B cell (primary cell): ENCODE data around the gene NACA. TPM values are rescaled to one million over a fixed set of nuclear protein-coding genes. Genes with fewer than 3 reads are reported as not detected.
A peak's percentile ranks its signal among the peaks of the same experiment; 100 is the strongest.

Experiments used
- ATAC-seq: fragments of 200-7000 bp; cut with Tn5 transposase; one replicate; pipeline ENCODE4 v1.10.0; 2021; ENCODE audit warnings: low read depth, mild to moderate bottlenecking, moderate number of reproducible peaks, moderate library complexity
- CTCF ChIA-PET: fragments of 350-600 bp; sonication (Branson Sonifier 250); formaldehyde crosslinking; loops from one replicate; lab custom pipeline; 2021; ENCODE audit warnings: antibody characterized with exemption, inconsistent platforms; lab: Charles Lee
- POLR2A ChIA-PET: fragments of 350-600 bp; sonication (Branson Sonifier 250); formaldehyde crosslinking; loops from one replicate; lab custom pipeline; 2021; ENCODE audit warnings: antibody characterized with exemption; lab: Charles Lee
- DNase-seq: peaks from one replicate; pipeline ENCODE4 v3.0.0; 2013
- H2AFZ ChIP-seq: 2 replicates; pipeline ENCODE4 v1.6.1; 2012; ENCODE audit warnings: mild to moderate bottlenecking, low read depth, low read length; ENCODE audit not compliant: insufficient read depth, poor library complexity, severe bottlenecking
- H3K27ac ChIP-seq, 2 donors: 1 replicate in 1 of 2; 2 replicates in 1 of 2; pipeline ENCODE4 v1.5.1; 2012 to 2013; ENCODE audit warnings: low read length in 2 of 2, mild to moderate bottlenecking in 2 of 2, moderate library complexity in 1 of 2
- H3K27me3 ChIP-seq, 4 experiments: fragments of 200-600 bp in 1 of 4; sonication (generic) in 1 of 4; replicated peaks in 1 of 4; 1 replicate in 2 of 4; 2 replicates in 2 of 4; pipeline versions ENCODE4 v1.6.1 to v1.7.0; 2013 to 2016; ENCODE audit warnings: low read length in 3 of 4, mild to moderate bottlenecking in 2 of 4, mixed read lengths in 1 of 4, moderate library complexity in 1 of 4; ENCODE audit not compliant: insufficient read depth in 4 of 4, control insufficient read depth in 3 of 4; ENCODE audit errors: control extremely low read depth in 1 of 4
- H3K36me3 ChIP-seq, 2 experiments: replicated peaks in 1 of 2; 1 replicate in 1 of 2; 2 replicates in 1 of 2; pipeline versions ENCODE4 v1.6.1 to v1.7.1; 2013; ENCODE audit warnings: low read length in 1 of 2; ENCODE audit not compliant: insufficient read depth in 2 of 2, control insufficient read depth in 1 of 2; ENCODE audit errors: control extremely low read depth in 1 of 2, extremely low read depth in 1 of 2
- H3K4me1 ChIP-seq, 2 donors: fragments of 200-600 bp in 1 of 2; sonication (generic) in 1 of 2; 1 replicate in 1 of 2; 2 replicates in 1 of 2; pipeline versions ENCODE4 v1.5.1 to v1.6.1; 2013 to 2017; ENCODE audit warnings: low read length in 2 of 2; ENCODE audit not compliant: control insufficient read depth in 2 of 2, insufficient read depth in 2 of 2
- H3K4me2 ChIP-seq: replicated peaks from 2 replicates; pipeline ENCODE3; 2012; ENCODE audit warnings: mild to moderate bottlenecking, low read depth, low read length; ENCODE audit not compliant: poor library complexity, severe bottlenecking
- H3K4me3 ChIP-seq, 5 experiments: fragments of 200-600 bp in 1 of 5; sonication (generic) in 1 of 5; 1 replicate in 3 of 5; 2 replicates in 2 of 5; pipeline versions ENCODE4 v1.5.1 to v1.7.0; 2011 to 2016; ENCODE audit warnings: low read length in 4 of 5, mild to moderate bottlenecking in 4 of 5, low read depth in 2 of 5, control low read depth in 1 of 5, moderate library complexity in 1 of 5; ENCODE audit not compliant: insufficient read depth in 1 of 5; ENCODE audit errors: control extremely low read depth in 1 of 5, extremely low read depth in 1 of 5
- H3K79me2 ChIP-seq: fragments of 200-600 bp; sonication (generic); one replicate; pipeline ENCODE4 v1.6.0; 2016; ENCODE audit warnings: low read length; ENCODE audit not compliant: control insufficient read depth, insufficient read depth
- H3K9ac ChIP-seq: fragments of 200-600 bp; sonication (generic); 2 replicates; pipeline ENCODE4 v1.6.1; 2017; ENCODE audit warnings: mild to moderate bottlenecking, low read length, moderate library complexity
- H3K9me3 ChIP-seq, 3 donors: one replicate each; pipeline versions ENCODE4 v1.6.1 to v1.7.1; 2013; ENCODE audit warnings: low read length in 2 of 3; ENCODE audit not compliant: control insufficient read depth in 2 of 3, insufficient read depth in 1 of 3; ENCODE audit errors: control extremely low read depth in 1 of 3
- H4K20me1 ChIP-seq: 2 replicates; pipeline ENCODE4 v1.6.0; 2012; ENCODE audit warnings: mild to moderate bottlenecking, low read length; ENCODE audit not compliant: insufficient read depth, control insufficient read depth, poor library complexity, severe bottlenecking
- H3K27ac Mint-ChIP-seq: one replicate; pipeline ENCODE4 v1.8.0; 2021; ENCODE audit warnings: mixed read lengths
- H3K27me3 Mint-ChIP-seq: one replicate; pipeline ENCODE4 v1.8.0; 2021; ENCODE audit warnings: mixed read lengths
- H3K4me1 Mint-ChIP-seq: one replicate; pipeline ENCODE4 v1.8.0; 2021; ENCODE audit warnings: mixed read lengths
- H3K4me3 Mint-ChIP-seq: one replicate; pipeline ENCODE4 v1.8.0; 2021; ENCODE audit warnings: mixed read lengths
- H3K9me3 Mint-ChIP-seq: one replicate; pipeline ENCODE4 v1.8.0; 2022; ENCODE audit warnings: mixed read lengths; ENCODE audit not compliant: insufficient read depth
- CTCF ChIP-seq: fragments of 200-600 bp; IDR thresholded peaks from one replicate; pipeline ENCODE4 v1.8.0; 2022; ENCODE audit warnings: antibody characterized with exemption, mild to moderate bottlenecking
- EZH2 ChIP-seq: IDR thresholded peaks from 2 replicates; pipeline ENCODE4 v1.6.1; 2012; ENCODE audit warnings: borderline replicate concordance, low read depth, mild to moderate bottlenecking, moderate library complexity, low read length; ENCODE audit not compliant: insufficient read depth, poor library complexity, severe bottlenecking
- WGBS: methylation state at CpG from one replicate; pipeline ENCODE4 v1.1.5; 2013; ENCODE audit warnings: missing lambda C conversion rate; ENCODE audit not compliant: insufficient coverage; 5-methylcytosine and 5-hydroxymethylcytosine counted together
- intact Hi-C: fragments of 100-400 bp; cut with micrococcal nuclease; formaldehyde crosslinking; loops from one replicate; pipeline ENCODE4 v1.10.0; 2022
- polyA plus RNA-seq: library from polyadenylated mRNA; depleted of rRNA; stranded (reverse); fragments of >200 nt; gene quantifications from 2 replicates; pipeline ENCODE4 v1.2.3, GENCODE V29; 2012
- total RNA-seq, 2 donors: library from RNA; stranded (reverse); fragments of 120-200 nt in 1 of 2; gene quantifications; 1 replicate in 1 of 2; 2 replicates in 1 of 2; pipeline versions ENCODE4 v1.2.3 to v1.2.4, GENCODE V29; 2013 to 2022

NACA gene
- total and polyA plus RNA-seq, 2 donors (not counting 1 experiment from before 2014, with no cell fraction given) = 1,076 to 1,127 TPM

- Histone ChIP-seq H2AFZ (no peak overlapping the region), H3K4me2 (no peak overlapping the region), H3K79me2 (peaks cover 100% of the 10 kb centered on the region), H3K4me3 (no peak overlapping the region), H3K27me3 (no peaks in the 10 kb centered on the region), H3K9ac (no peak overlapping the region), H3K36me3 (peaks cover 1 to 24% of the 10 kb centered on the region in 2 experiments), H4K20me1 (peaks cover 93% of the 10 kb centered on the region), H3K27ac (no peak overlapping the region), H3K9me3 (no peaks in the 10 kb centered on the region), H3K4me1 (peaks cover 16 to 25% of the 10 kb centered on the region in 2 donors)
- intact Hi-C loops = no loop called here
- no peaks in the 10 kb centered on the region for H3K27me3 Mint-ChIP-seq
- DNase-seq (no peak), ATAC-seq (no peak)
- no peak overlapping the region for H3K27ac Mint-ChIP-seq
- no peak overlapping the region for H3K4me3 Mint-ChIP-seq
- peaks cover 58% of the 10 kb centered on the region for H3K4me1 Mint-ChIP-seq
- ChIA-PET POLR2A (interaction anchor here (0.7 kb wide), 1 partner anchor 179 kb away, joined by 15 read pairs; no protein-coding TSS in a partner anchor), CTCF (no interaction called here)
- TF ChIP-seq EZH2 = no peak
- no peaks in the 10 kb centered on the region for H3K9me3 Mint-ChIP-seq
- 88% methylated on average over 8 of the region's 13 CpGs for WGBS
Observed at GRCh38 chr12:56679883-56680575, 45.1 kb downstream of the NACA start.

GRCh38 chr12:56678852-56679251 is 46.2 kb downstream of the NACA start:
- H3K79me2 ChIP-seq = peaks cover 99% of the 10 kb centered on the region
- no peak overlapping the region for H3K4me2 ChIP-seq
- H2AFZ ChIP-seq = no peak overlapping the region
- H4K20me1 ChIP-seq = peaks cover 92% of the 10 kb centered on the region
- H3K27ac Mint-ChIP-seq = peak overlapping the region; percentile 22
- ChIA-PET POLR2A (interaction anchor here (0.7 kb wide), 1 partner anchor 9 kb away, joined by 3 read pairs; the partner anchor contains the start of gene PTGES3), CTCF (no interaction called here)
- 88% methylated on average over 2 of the region's 2 CpGs for WGBS
- no peak overlapping the region for H3K4me3 Mint-ChIP-seq
- H3K36me3 ChIP-seq = peaks cover 4 to 24% of the 10 kb centered on the region in 2 experiments
- no peaks in the 10 kb centered on the region for H3K9me3 ChIP-seq
- ATAC-seq = no peak
- no peaks in the 10 kb centered on the region for H3K27me3 ChIP-seq
- H3K4me1 Mint-ChIP-seq = peaks cover 50% of the 10 kb centered on the region
- no peaks in the 10 kb centered on the region for H3K27me3 Mint-ChIP-seq
- peaks cover 5 to 14% of the 10 kb centered on the region in 2 donors for H3K4me1 ChIP-seq
- no peak for DNase-seq
- H3K4me3 ChIP-seq = no peak overlapping the region
- no peak for TF ChIP-seq EZH2
- TF ChIP-seq CTCF = no peak
- intact Hi-C loops = no loop called here
- H3K27ac ChIP-seq = peak overlapping the region in 1 of 2 donors; percentile 30
- H3K9me3 Mint-ChIP-seq = no peaks in the 10 kb centered on the region
- no peak overlapping the region for H3K9ac ChIP-seq
